GM12891 (cell line): Measurements from ENCODE around the gene COQ5.
A peak's percentile ranks its signal among the peaks of the same experiment; 100 is the strongest.

ENCODE experiments used
- POLR2A ChIP-seq: IDR thresholded peaks from 2 replicates; pipeline ENCODE4 v1.6.1; 2011; ENCODE audit warnings: low read depth, low read length, control low read depth
- POLR2AphosphoS5 ChIP-seq: IDR thresholded peaks from 2 replicates; pipeline ENCODE4 v1.6.1; 2011; ENCODE audit warnings: low read depth, low read length, control low read depth

DNA sequence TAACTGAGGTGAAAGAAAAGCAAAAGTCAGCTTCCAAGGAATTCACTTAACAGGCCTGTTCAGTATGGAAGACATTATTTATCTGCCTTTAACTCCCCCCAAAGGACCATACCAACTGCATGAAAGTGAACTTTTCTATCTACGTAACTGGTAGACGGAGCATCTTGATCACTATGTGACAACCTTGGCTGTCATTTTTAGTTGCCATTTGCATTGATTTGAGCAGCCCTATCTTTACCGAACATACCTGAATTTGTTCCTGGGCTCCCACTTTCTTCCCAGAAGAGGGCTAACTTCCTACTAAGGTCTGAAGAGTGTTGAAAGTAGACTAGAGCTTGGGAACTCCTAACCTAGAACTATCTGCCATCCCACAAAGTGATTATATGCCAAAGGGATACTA, 68.8 kb downstream of the COQ5 start:
- TF ChIP-seq POLR2A, result no peak
- 0 out of 2 replicates have a peak, but pooled peaks have one; percentile 41 for TF ChIP-seq POLR2AphosphoS5
